Measurements from ENCODE around the gene ARSG. TPM values are rescaled to one million over a fixed set of nuclear protein-coding genes. Genes with fewer than 3 reads are reported as not detected.

Gene ARSG
- total and polyA plus RNA-seq, 2 of the 4 experiments (the other 2 are of a cell fraction): 2.9 to 3.0 TPM

DNA sequence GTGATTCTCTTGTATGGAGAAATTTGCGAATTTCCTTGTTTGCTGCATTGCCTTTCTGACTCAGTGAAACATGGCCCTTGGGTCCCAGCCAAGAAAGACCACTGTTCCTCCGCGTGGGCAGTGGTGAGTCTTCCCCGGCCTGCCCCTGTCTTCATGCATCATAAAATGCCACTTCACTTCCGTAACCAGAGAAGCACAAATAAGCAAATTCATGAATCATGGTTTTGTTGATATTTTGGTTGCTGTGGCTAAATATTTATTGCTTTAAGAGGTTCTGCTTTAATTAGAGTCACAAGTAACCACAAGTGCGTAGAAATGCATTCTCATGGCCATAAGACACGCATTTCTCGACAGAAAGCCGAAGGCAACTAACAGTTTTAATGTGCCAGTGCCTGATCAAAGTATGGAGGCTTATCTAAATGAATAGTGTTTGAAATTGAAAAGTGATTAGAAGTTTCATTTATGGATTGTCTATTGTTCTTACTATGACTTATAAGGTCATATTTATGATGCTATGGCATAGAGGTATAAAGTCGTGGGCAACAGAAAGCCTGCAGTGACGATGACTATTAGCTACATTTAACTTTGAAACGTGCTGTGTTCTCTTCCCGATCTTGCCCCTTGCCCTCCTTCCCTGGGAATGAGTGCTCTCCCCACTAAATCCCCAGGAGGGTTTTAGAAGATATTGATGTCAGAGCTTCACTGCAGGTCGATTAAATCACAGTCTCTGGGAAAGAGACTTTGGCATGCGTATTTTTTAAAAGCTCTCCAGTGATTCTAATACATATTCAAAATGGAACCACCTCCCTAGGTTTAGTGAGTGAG, 90.0 kb downstream of the ARSG start (continued):
- peak; percentile 97 for TF ChIP-seq FOS (IDR thresholded peaks at IDR 0.05; ENCODE audit: low read depth, low read length)
- no peak for TF ChIP-seq SMC3 (IDR thresholded peaks at IDR 0.05; ENCODE audit: low read depth, low read length)
- TF ChIP-seq BHLHE40 (IDR thresholded peaks at IDR 0.05; ENCODE audit: low read depth, low read length): peak; percentile 77

GRCh38 chr17:68382582-68383085, 91.3 kb downstream of the ARSG start:
- Histone ChIP-seq H2BK5ac (ENCODE audit: low read depth, low read length, poor library complexity, severe bottlenecking) (peak overlapping the region; percentile 99), H4K8ac (ENCODE audit: low read depth in 2 of 2, low read length in 2 of 2) (peak overlapping the region; percentile 52 to 96), H2BK120ac (ENCODE audit: low read depth, low read length) (peak overlapping the region; percentile 100), H3K27me3 (ENCODE audit: control insufficient read depth, insufficient read depth, low read length) (no peaks in the 10 kb centered on the region), H3K56ac (ENCODE audit: extremely low read depth, insufficient read depth, low read length) (peak overlapping the region; percentile 30; the same call in 1 of the 2 replicates), H3K23ac (ENCODE audit: low read depth, low read length) (peak overlapping the region; percentile 82; the same call in 1 of the 2 replicates), H3K4me3 (ENCODE audit: insufficient read depth, low read depth, low read length) (no peak overlapping the region), H3K4me2 (ENCODE audit: low read depth, low read length) (no peak overlapping the region), H3K79me1 (ENCODE audit: low read depth in 1 of 2, low read length in 2 of 2) (peaks cover 0 to 4% of the 10 kb centered on the region in 2 experiments; a peak in 1 of 4 replicates), H3K9ac (ENCODE audit: low read depth, low read length) (no peak overlapping the region), H3K9me1 (ENCODE audit: insufficient read depth, low read length) (peaks cover 38% of the 10 kb centered on the region), H3K14ac (replicated peaks; ENCODE audit: low read depth, low read length) (peak overlapping the region; percentile 71), H3K27ac (ENCODE audit: insufficient read depth, low read length) (no peak overlapping the region), H3K4ac (ENCODE audit: low read depth, low read length) (peak overlapping the region; percentile 100), H3K36me3 (ENCODE audit: control insufficient read depth, insufficient read depth, low read length) (no peaks in the 10 kb centered on the region), H3K9me3 (ENCODE audit: control insufficient read depth, insufficient read depth, low read length) (no peaks in the 10 kb centered on the region), H3K4me1 (ENCODE audit: control insufficient read depth, insufficient read depth, low read length) (peaks cover 32% of the 10 kb centered on the region), H2AFZ (replicated peaks; ENCODE audit: low read length, poor library complexity) (no peak overlapping the region), H2BK15ac (ENCODE audit: low read depth, low read length) (peak overlapping the region; percentile 71), H4K20me1 (ENCODE audit: insufficient read depth, low read length) (no peaks in the 10 kb centered on the region), H3K18ac (ENCODE audit: low read depth, low read length) (peak overlapping the region; percentile 58; the same call in 1 of the 2 replicates), H2AK5ac (ENCODE audit: low read depth, low read length) (peak overlapping the region; percentile 83), H4K91ac (ENCODE audit: insufficient read depth, low read depth, low read length) (peak overlapping the region; percentile 95), H2BK20ac (ENCODE audit: low read depth, low read length) (peak overlapping the region; percentile 99), H4K5ac (ENCODE audit: low read depth, low read length) (peak overlapping the region; percentile 45; the same call in 1 of the 2 replicates), H2AK9ac (replicated peaks; ENCODE audit: low read depth, low read length, poor library complexity) (no peak overlapping the region)
- dilution Hi-C loops (cut with HindIII; ENCODE audit: low sequenced_read_pairs, unreplicated experiment): no loop called here
- ChIA-PET POLR2A (ENCODE audit: unreplicated experiment) (no interaction called here), CTCF (interaction anchor here (1.1 to 4.3 kb wide), 2 partner anchors 17 to 112 kb away, joined by 3 to 24 read pairs; no protein-coding TSS in a partner anchor)
- DNase-seq (no peak), ATAC-seq (ENCODE audit: low read depth) (no peak)
- intact Hi-C loops (cut with micrococcal nuclease): loop anchor here (5.0 kb wide), 2 partner anchors 75 to 90 kb away; partner anchors contain the start of genes ARSG, SLC16A6 and WIPI1
- WGBS, 2 experiments (ENCODE audit: extremely low coverage in 2 of 2, insufficient read length in 1 of 2): no CpG with 5 or more reads among the region's 3 CpGs
- in situ Hi-C loops (cut with MboI; ENCODE audit: low sequenced_read_pairs): no loop called here
- no TSS peak for BruUV-seq (replicated peaks)
- no peak for TF ChIP-seq POLR2A (IDR thresholded peaks at IDR 0.05; ENCODE audit: low read depth, low read length)
- no peak for TF ChIP-seq RFX5 (IDR thresholded peaks at IDR 0.05; ENCODE audit: low read depth, low read length)
- TF ChIP-seq CHD1 (IDR thresholded peaks at IDR 0.05; ENCODE audit: low read depth, low read length): no peak
- no peak for TF ChIP-seq RCOR1 (IDR thresholded peaks at IDR 0.05; ENCODE audit: insufficient replicate concordance, low read length)
- TF ChIP-seq MAZ (IDR thresholded peaks at IDR 0.05; ENCODE audit: borderline replicate concordance, low read depth, low read length): no peak
- TF ChIP-seq CEBPB (IDR thresholded peaks at IDR 0.05; ENCODE audit: low read depth, low read length): no peak
- no peak for TF ChIP-seq MXI1 (IDR thresholded peaks at IDR 0.05; ENCODE audit: borderline replicate concordance, low read depth, low read length)
- TF ChIP-seq MAFK (IDR thresholded peaks at IDR 0.05; ENCODE audit: low read depth, low read length): no peak
- TF ChIP-seq RAD21 (IDR thresholded peaks at IDR 0.05; ENCODE audit: low read length): no peak
- no peak for TF ChIP-seq FOS (IDR thresholded peaks at IDR 0.05; ENCODE audit: low read depth, low read length)
- no peak for TF ChIP-seq SMC3 (IDR thresholded peaks at IDR 0.05; ENCODE audit: low read depth, low read length)
- no peak for TF ChIP-seq USF2 (IDR thresholded peaks at IDR 0.05; ENCODE audit: low read depth, low read length)
- no peak for TF ChIP-seq BHLHE40 (IDR thresholded peaks at IDR 0.05; ENCODE audit: low read depth, low read length)
- TF ChIP-seq, protein P1, sequence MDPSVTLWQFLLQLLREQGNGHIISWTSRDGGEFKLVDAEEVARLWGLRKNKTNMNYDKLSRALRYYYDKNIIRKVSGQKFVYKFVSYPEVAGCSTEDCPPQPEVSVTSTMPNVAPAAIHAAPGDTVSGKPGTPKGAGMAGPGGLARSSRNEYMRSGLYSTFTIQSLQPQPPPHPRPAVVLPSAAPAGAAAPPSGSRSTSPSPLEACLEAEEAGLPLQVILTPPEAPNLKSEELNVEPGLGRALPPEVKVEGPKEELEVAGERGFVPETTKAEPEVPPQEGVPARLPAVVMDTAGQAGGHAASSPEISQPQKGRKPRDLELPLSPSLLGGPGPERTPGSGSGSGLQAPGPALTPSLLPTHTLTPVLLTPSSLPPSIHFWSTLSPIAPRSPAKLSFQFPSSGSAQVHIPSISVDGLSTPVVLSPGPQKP (IDR thresholded peaks at IDR 0.05; ENCODE audit: borderline replicate concordance, low read depth, low read length): no peak

All from IMR-90 (cell line).